Stomach (tissue), 4 donors: Measurements from ENCODE around the gene FBXL17.

ENCODE experiments used
- EP300 ChIP-seq: sonication (generic); formaldehyde crosslinking; IDR thresholded peaks from one replicate; pipeline ENCODE4 v1.6.1; 2017; ENCODE audit warnings: antibody characterized with exemption
- POLR2A ChIP-seq, 4 donors: fragments of 450-650 bp; IDR thresholded peaks; one replicate each; pipeline ENCODE4 v1.6.1; 2016; ENCODE audit warnings: antibody characterized with exemption in 4 of 4, control low read depth in 2 of 4, mild to moderate bottlenecking in 1 of 4, moderate library complexity in 1 of 4
- POLR2AphosphoS5 ChIP-seq, 3 donors: sonication (generic); formaldehyde crosslinking; IDR thresholded peaks; one replicate each; pipeline ENCODE4 v1.6.1; 2016; ENCODE audit warnings: antibody characterized with exemption in 3 of 3
- TF ChIP-seq, protein P1 (sequence below), 7 experiments: fragments of 450-650 bp in 4 of 7; fragments of 200-600 bp in 3 of 7; sonication (generic) in 3 of 7; IDR thresholded peaks; one replicate each; pipeline ENCODE4 v1.5.1; 2016 to 2019; ENCODE audit warnings: antibody characterized with exemption in 7 of 7, control low read depth in 2 of 7, mild to moderate bottlenecking in 1 of 7

DNA sequence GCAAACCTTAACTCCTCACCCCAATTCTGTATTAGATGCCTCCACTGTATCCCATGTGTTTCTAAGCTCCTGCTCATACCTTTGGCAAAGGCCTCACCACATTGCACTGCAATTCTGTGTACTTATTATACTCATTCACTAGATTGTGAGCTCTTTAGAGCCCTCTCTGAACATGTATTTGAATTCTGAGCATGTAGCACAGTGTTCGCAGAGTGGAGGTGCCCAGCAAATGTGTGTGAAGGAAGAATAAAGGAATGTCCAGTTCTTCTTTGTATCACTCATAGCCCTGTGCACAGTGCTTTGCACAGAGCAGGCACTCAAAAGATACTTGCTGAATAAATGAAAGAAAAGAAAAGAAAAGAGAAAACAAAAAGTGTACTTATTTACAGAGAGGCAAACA is 410.1 kb downstream of the FBXL17 start:
- TF ChIP-seq, protein P1, sequence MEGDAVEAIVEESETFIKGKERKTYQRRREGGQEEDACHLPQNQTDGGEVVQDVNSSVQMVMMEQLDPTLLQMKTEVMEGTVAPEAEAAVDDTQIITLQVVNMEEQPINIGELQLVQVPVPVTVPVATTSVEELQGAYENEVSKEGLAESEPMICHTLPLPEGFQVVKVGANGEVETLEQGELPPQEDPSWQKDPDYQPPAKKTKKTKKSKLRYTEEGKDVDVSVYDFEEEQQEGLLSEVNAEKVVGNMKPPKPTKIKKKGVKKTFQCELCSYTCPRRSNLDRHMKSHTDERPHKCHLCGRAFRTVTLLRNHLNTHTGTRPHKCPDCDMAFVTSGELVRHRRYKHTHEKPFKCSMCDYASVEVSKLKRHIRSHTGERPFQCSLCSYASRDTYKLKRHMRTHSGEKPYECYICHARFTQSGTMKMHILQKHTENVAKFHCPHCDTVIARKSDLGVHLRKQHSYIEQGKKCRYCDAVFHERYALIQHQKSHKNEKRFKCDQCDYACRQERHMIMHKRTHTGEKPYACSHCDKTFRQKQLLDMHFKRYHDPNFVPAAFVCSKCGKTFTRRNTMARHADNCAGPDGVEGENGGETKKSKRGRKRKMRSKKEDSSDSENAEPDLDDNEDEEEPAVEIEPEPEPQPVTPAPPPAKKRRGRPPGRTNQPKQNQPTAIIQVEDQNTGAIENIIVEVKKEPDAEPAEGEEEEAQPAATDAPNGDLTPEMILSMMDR (IDR thresholded peaks at IDR 0.05) = no peak
- no peak for TF ChIP-seq POLR2AphosphoS5 (IDR thresholded peaks at IDR 0.05)
- TF ChIP-seq POLR2A (IDR thresholded peaks at IDR 0.05) = no peak
- no peak for TF ChIP-seq EP300
